DMS 273 (cell line): ENCODE results near the gene CUL4A.
"Not testable (repeated sequence)": the region's sequence is repeated elsewhere in the genome, so short reads cannot be mapped to it uniquely, and the experiment has no call there.

Experiments
- DNase-seq: peaks from one replicate; lab custom pipeline; 2025; ENCODE audit not compliant: unreplicated experiment; lab: John Stamatoyannopoulos, UW

CUL4A gene

GRCh38 chr13:113233101-113233500 lies 23.7 kb downstream of the CUL4A start:
- DNase-seq: no peak

GRCh38 chr13:113238536-113238935 lies 29.1 kb downstream of the CUL4A start:
- no peak for DNase-seq

- no peak for DNase-seq
These were observed 29.9 kb downstream of the CUL4A start for GRCh38 chr13:113239357-113239756.

- no peak for DNase-seq
These were observed 30.6 kb downstream of the CUL4A start for GRCh38 chr13:113239986-113240385.

GRCh38 chr13:113241623-113242022 lies 32.2 kb downstream of the CUL4A start:
- not testable (repeated sequence) for DNase-seq

- no peak for DNase-seq
These were observed 34.4 kb downstream of the CUL4A start for GRCh38 chr13:113243847-113244246.

- DNase-seq: no peak
These were observed 36.7 kb downstream of the CUL4A start for GRCh38 chr13:113245849-113246796.

- DNase-seq: no peak
These were observed 43.2 kb downstream of the CUL4A start for GRCh38 chr13:113252516-113253095.

- DNase-seq: not testable (repeated sequence)
These were observed 48.5 kb downstream of the CUL4A start for GRCh38 chr13:113257908-113258307.

- DNase-seq: no peak
These were observed 49.1 kb downstream of the CUL4A start for GRCh38 chr13:113258321-113259054.

- DNase-seq: no peak
These were observed 51.6 kb downstream of the CUL4A start for GRCh38 chr13:113260996-113261395.

- DNase-seq: not testable (repeated sequence)
These were observed 53.6 kb downstream of the CUL4A start for GRCh38 chr13:113263016-113263415.

GRCh38 chr13:113267642-113268405 lies 58.4 kb downstream of the CUL4A start:
- DNase-seq: no peak

- no peak for DNase-seq
These were observed 62.6 kb downstream of the CUL4A start for GRCh38 chr13:113272031-113272430.

- no peak for DNase-seq
These were observed 63.3 kb downstream of the CUL4A start for GRCh38 chr13:113272701-113273181.

- DNase-seq: no peak
These were observed 63.9 kb downstream of the CUL4A start for GRCh38 chr13:113273321-113273720.

GRCh38 chr13:113273851-113274590 lies 64.6 kb downstream of the CUL4A start:
- no peak for DNase-seq

GRCh38 chr13:113274721-113275120 lies 65.3 kb downstream of the CUL4A start:
- DNase-seq: no peak

- peak; percentile 69 for DNase-seq
These were observed 66.0 kb downstream of the CUL4A start for GRCh38 chr13:113275387-113275786.

- no peak for DNase-seq
These were observed 70.7 kb downstream of the CUL4A start for GRCh38 chr13:113280126-113280525.
